ENCODE results near the gene CLASP1.

CLASP1 gene

DNA sequence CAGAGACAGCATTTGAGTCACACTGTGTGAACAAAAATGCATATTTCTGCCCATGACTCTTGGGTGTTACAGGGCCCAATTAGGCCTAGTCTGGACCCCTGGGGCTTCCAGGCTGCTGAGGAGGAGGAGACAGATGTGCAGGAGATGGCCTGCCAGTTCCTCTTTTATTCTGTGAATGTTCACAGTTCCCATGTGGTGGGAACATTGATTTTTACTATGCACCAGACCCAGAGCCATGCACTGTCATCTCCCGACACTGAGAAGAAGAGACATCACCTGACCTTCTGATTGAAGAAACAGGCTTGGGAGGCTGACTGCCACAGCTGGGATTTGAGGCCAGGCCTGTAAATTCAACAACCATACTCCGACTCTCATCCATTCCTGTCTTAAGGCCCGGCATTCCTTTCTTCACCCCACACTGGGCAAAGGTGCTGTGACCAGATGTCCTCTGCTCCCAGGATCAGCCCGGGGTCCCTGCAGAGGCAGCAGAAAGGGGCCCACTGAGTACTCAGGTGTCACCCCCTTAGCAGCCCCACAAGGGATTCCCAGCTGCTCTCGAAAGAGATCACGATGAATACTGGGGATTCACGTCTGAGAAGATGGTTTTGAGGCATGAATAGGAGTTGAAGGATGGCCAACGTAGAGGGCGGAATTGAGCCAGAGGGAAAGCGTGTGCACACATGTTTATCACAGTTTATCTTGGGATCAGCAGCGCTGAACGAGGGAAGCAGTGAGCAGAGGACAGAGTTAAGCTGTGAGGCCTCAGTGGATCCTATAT is 360.6 kb downstream of the CLASP1 start:
- H2AFZ ChIP-seq (ENCODE audit: low read depth, low read length), result no peak overlapping the region
- H3K27me3 ChIP-seq (ENCODE audit: low read depth, low read length), result peaks cover 5% of the 10 kb centered on the region; the same call in 1 of the 2 replicates
- no peak overlapping the region for H3K9ac ChIP-seq (ENCODE audit: low read length)
- TF ChIP-seq EZH2phosphoT487 (IDR thresholded peaks at IDR 0.05; ENCODE audit: low read depth) (no peak), CTCF (IDR thresholded peaks at IDR 0.05; ENCODE audit: low read depth, low read length) (no peak)
- H3K79me2 ChIP-seq (ENCODE audit: low read length), result no peaks in the 10 kb centered on the region
- H3K4me2 ChIP-seq (ENCODE audit: low read length), result no peak overlapping the region
- H4K20me1 ChIP-seq (ENCODE audit: insufficient read depth, low read length), result no peaks in the 10 kb centered on the region
- H3K9me3 ChIP-seq (ENCODE audit: insufficient read depth, low read length), result no peaks in the 10 kb centered on the region
- no peak overlapping the region for H3K27ac ChIP-seq (ENCODE audit: low read length)
- H3K4me3 ChIP-seq (ENCODE audit: low read length), result no peak overlapping the region
- no peaks in the 10 kb centered on the region for H3K36me3 ChIP-seq (replicated peaks; ENCODE audit: low read depth, low read length)
- H3K4me1 ChIP-seq (ENCODE audit: low read length), result peaks cover 25% of the 10 kb centered on the region

- H3K4me1 ChIP-seq (ENCODE audit: low read length), result peaks cover 29% of the 10 kb centered on the region
- no peak overlapping the region for H3K27ac ChIP-seq (ENCODE audit: low read length)
- H3K4me2 ChIP-seq (ENCODE audit: low read length), result no peak overlapping the region; the same call in 1 of the 2 replicates
- H4K20me1 ChIP-seq (ENCODE audit: insufficient read depth, low read length), result no peaks in the 10 kb centered on the region
- H2AFZ ChIP-seq (ENCODE audit: low read depth, low read length), result no peak overlapping the region
- peaks cover 11% of the 10 kb centered on the region; the same call in 1 of the 2 replicates for H3K27me3 ChIP-seq (ENCODE audit: low read depth, low read length)
- no peaks in the 10 kb centered on the region for H3K79me2 ChIP-seq (ENCODE audit: low read length)
- no peaks in the 10 kb centered on the region for H3K9me3 ChIP-seq (ENCODE audit: insufficient read depth, low read length)
- no peak overlapping the region for H3K4me3 ChIP-seq (ENCODE audit: low read length)
- no peak overlapping the region for H3K9ac ChIP-seq (ENCODE audit: low read length)
- TF ChIP-seq CTCF (IDR thresholded peaks at IDR 0.05; ENCODE audit: low read depth, low read length) (no peak), EZH2phosphoT487 (IDR thresholded peaks at IDR 0.05; ENCODE audit: low read depth) (no peak)
- no peaks in the 10 kb centered on the region for H3K36me3 ChIP-seq (replicated peaks; ENCODE audit: low read depth, low read length)
Measured at GRCh38 chr2:121287956-121288355, 361.3 kb downstream of the CLASP1 start.
